WERI-Rb-1 (cell line): ENCODE results near the gene MPG.

Experiments used
- DNase-seq: peaks from one replicate; pipeline ENCODE4 v3.0.0-alpha.2; 2020
- H3K27ac ChIP-seq: fragments of 250-450 bp; sonication (Bioruptor Pico); 2 replicates; pipeline ENCODE4 v1.5.1; 2020; ENCODE audit warnings: mild to moderate bottlenecking, moderate library complexity
- H3K27me3 ChIP-seq: fragments of 250-450 bp; sonication (Bioruptor Pico); 2 replicates; pipeline ENCODE4 v1.5.1; 2021; ENCODE audit warnings: mild to moderate bottlenecking, low read depth, moderate library complexity; ENCODE audit not compliant: insufficient read depth, severe bottlenecking
- H3K36me3 ChIP-seq: fragments of 250-450 bp; sonication (Bioruptor Pico); 2 replicates; pipeline ENCODE4 v1.5.1; 2020; ENCODE audit warnings: mild to moderate bottlenecking, moderate library complexity
- H3K4me3 ChIP-seq: 2 replicates; pipeline ENCODE4 v1.5.1; 2011; ENCODE audit warnings: low read depth, mild to moderate bottlenecking, control low read depth, low read length
- H3K9me3 ChIP-seq: fragments of 250-450 bp; sonication (Bioruptor Pico); 2 replicates; pipeline ENCODE4 v1.5.1; 2021; ENCODE audit warnings: mild to moderate bottlenecking, moderate library complexity; ENCODE audit not compliant: severe bottlenecking
- TF ChIP-seq, protein P1 (sequence below): IDR thresholded peaks from 2 replicates; pipeline ENCODE4 v1.5.1; 2011; ENCODE audit warnings: low read depth, mild to moderate bottlenecking, control low read depth, inconsistent platforms, low read length

The MPG gene

DNA sequence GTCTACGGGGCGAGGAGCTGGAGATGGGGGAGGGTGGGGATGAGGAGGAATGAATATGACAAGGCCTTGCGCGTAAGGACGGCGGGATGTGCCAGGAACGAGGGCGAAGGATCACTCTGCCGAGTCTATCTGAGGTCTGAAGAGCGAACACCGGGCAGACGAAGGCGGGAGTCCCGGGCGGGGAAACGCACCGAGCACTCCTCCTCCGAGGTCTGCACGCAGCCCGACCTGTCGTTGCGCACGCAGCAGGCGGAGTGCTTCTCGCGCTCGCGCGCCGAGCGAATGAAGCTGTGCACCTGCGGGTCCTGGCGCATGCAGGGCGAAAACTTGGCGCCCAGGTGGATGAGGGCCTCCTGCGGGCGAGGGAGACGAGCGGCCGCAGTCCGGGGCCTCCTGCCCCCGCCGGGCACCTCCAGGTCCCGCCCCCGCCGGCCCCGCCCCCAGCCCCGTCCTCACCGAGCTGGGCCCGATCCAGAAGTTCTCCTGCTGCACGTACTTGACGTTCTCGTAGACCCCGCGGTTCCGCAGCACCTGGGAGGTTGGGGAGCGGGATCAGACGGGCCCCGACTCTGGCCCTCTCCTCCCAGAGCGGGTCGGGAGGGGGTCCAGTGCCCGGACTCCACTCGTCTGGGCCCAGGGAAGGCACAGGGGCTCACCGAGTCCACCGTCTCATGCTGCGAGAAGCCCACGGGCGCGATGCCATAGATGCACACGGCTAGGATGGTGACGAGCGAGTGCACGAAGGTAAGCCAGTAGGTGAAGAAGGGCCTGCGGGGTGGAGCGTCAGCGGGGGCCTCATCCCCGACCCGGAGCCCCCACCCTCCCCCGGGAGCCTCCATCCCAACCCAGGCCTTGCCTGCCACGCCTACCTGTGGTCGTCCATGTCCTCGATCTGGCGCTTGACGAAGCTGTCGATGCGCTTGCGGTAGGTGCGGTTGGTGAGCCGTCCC is 16.8 kb upstream of the MPG start:
- TF ChIP-seq, protein P1, sequence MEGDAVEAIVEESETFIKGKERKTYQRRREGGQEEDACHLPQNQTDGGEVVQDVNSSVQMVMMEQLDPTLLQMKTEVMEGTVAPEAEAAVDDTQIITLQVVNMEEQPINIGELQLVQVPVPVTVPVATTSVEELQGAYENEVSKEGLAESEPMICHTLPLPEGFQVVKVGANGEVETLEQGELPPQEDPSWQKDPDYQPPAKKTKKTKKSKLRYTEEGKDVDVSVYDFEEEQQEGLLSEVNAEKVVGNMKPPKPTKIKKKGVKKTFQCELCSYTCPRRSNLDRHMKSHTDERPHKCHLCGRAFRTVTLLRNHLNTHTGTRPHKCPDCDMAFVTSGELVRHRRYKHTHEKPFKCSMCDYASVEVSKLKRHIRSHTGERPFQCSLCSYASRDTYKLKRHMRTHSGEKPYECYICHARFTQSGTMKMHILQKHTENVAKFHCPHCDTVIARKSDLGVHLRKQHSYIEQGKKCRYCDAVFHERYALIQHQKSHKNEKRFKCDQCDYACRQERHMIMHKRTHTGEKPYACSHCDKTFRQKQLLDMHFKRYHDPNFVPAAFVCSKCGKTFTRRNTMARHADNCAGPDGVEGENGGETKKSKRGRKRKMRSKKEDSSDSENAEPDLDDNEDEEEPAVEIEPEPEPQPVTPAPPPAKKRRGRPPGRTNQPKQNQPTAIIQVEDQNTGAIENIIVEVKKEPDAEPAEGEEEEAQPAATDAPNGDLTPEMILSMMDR: no peak
- peaks cover 40% of the 10 kb centered on the region for H3K36me3 ChIP-seq
- no peak overlapping the region for H3K4me3 ChIP-seq
- H3K27ac ChIP-seq: no peak overlapping the region
- no peak for DNase-seq
- H3K27me3 ChIP-seq: no peaks in the 10 kb centered on the region
- no peaks in the 10 kb centered on the region for H3K9me3 ChIP-seq

DNA sequence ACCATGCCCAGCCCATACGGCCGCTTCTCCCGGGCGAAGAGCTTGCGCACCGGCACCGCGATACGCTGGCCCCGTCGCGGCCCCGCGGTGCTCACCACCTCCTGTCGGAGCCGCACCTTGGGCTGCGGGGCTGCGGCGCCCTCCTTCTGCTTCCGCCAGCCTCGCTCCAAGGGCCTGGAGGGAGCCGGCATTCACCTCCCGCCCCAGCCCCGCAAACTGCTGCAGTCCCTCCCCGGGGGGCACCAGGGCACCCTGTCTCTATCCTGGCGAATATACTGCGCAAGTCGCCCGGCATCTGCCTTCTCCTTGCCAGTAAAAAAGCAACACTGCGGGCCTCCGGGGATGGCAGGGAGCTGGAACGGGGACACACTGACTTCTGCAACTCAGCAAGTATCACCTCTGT is 16.1 kb upstream of the MPG start:
- no peaks in the 10 kb centered on the region for H3K9me3 ChIP-seq
- H3K27me3 ChIP-seq: no peaks in the 10 kb centered on the region
- DNase-seq: no peak
- no peak overlapping the region for H3K27ac ChIP-seq
- H3K36me3 ChIP-seq: peaks cover 33% of the 10 kb centered on the region
- no peak overlapping the region for H3K4me3 ChIP-seq
- TF ChIP-seq, protein P1: no peak

DNA sequence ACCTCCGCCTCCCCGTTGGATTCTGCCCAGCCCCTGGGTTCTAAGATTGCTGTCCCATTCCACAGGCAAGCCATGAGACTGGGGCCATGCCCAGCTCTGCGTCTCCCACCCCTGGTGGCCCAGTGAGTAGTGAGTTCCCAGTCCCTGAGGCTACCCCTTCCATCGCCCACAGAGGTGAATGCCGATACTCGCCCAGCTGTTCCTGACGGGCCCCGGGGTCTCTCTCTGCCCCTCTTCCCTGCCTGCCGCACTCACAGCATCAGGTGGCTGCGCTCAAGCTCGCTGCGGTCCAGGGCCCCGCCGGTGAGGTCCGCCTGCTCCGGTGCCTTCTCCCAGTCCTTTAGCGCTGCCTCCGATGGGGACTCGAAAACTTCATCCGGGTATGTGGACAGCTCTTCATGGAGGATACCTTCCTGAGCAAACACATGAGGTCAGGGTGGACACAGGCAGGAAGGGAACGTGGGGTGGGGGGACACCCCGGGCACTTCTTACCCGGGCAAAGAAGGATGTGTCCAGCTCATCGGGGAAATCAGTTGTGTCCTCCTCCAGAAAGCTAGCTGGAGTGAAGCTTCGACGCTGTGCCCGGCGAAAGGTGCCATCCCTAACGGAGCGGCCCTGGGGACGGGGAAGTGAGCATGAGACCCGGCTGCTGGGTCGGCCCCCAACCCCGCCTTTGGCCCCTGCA is 15.6 kb upstream of the MPG start:
- Histone ChIP-seq H3K9me3 (no peaks in the 10 kb centered on the region), H3K36me3 (peaks cover 27% of the 10 kb centered on the region), H3K27me3 (no peaks in the 10 kb centered on the region), H3K4me3 (no peak overlapping the region), H3K27ac (no peak overlapping the region)
- TF ChIP-seq, protein P1: no peak
- DNase-seq: no peak

DNA sequence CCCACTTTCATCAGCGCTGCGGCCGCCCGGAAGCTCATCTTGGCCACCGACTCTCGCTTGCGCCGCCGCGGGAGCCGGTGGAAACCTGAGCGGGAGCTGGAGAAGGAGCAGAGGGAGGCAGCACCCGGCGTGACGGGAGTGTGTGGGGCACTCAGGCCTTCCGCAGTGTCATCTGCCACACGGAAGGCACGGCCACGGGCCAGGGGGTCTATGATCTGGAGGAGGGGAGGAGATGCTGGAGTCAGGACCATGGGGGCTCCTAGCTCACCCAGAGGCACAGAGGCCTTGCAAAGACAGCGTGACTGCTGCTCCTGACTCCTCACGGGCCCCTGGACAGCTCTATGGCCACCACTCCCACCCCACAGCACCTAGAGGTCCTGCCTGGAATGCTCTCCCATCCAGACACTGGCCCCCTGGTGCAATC is 15.0 kb upstream of the MPG start:
- Histone ChIP-seq H3K4me3 (no peak overlapping the region), H3K36me3 (peaks cover 24% of the 10 kb centered on the region), H3K27ac (no peak overlapping the region), H3K27me3 (no peaks in the 10 kb centered on the region), H3K9me3 (no peaks in the 10 kb centered on the region)
- TF ChIP-seq, protein P1: no peak
- no peak for DNase-seq

DNA sequence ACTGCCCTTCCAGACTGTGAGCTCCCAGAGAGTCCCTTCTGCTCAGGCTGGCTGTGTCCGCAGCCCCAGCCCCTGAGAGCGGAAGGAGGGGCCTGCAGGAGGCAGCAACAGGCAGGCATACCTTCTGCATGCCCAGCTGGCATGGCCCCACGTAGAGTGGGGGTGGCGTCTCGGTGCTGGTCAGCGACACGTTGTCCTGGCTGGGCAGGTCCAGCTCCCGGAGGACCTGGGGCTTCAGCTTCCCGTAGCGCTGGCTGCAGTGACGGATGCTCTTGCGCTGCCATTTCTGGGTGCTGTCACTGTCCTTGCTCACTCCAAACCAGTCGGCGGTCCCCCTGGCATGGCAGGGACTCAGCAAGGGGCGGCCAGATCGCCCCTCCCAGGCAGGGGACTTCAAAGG is 14.6 kb upstream of the MPG start:
- Histone ChIP-seq H3K27ac (no peak overlapping the region), H3K4me3 (no peak overlapping the region), H3K9me3 (no peaks in the 10 kb centered on the region), H3K36me3 (peaks cover 21% of the 10 kb centered on the region), H3K27me3 (no peaks in the 10 kb centered on the region)
- no peak for DNase-seq
- TF ChIP-seq, protein P1: no peak
